IMR-90 (cell line): ENCODE data around the gene ZNF611. TPM values are rescaled to one million over a fixed set of nuclear protein-coding genes. Genes with fewer than 3 reads are reported as not detected.
"Not testable (repeated sequence)": the region's sequence is repeated elsewhere in the genome, so short reads cannot be mapped to it uniquely, and the experiment has no call there.

Experiments
- ATAC-seq: fragments of 200-7000 bp; cut with Tn5 transposase; 2 replicates; pipeline ENCODE4 v1.9.1; 2020; ENCODE audit warnings: low read depth, mild to moderate bottlenecking, moderate library complexity
- BruUV-seq: library from RNA; stranded (reverse); fragments of 400-500 nt; replicated peaks from 2 replicates; lab custom pipeline; 2021; lab: Mats Ljungman, UMichigan
- CTCF ChIA-PET: fragments of 300-600 bp; formaldehyde crosslinking; extraction: SDS; loops from one replicate; lab custom pipeline; 2021; ENCODE audit warnings: antibody characterized with exemption; lab: Yijun Ruan, JAX
- POLR2A ChIA-PET: fragments of 300-600 bp; sonication (Branson Sonifier 250); formaldehyde crosslinking; loops from one replicate; lab custom pipeline; 2022; ENCODE audit warnings: antibody characterized with exemption; ENCODE audit not compliant: unreplicated experiment; lab: Charles Lee
- DNase-seq: peaks from one replicate; pipeline ENCODE4 v3.0.0; 2013
- H2AFZ ChIP-seq: replicated peaks from 2 replicates; pipeline ENCODE3; 2013; ENCODE audit warnings: low read length, mild to moderate bottlenecking; ENCODE audit not compliant: poor library complexity
- H2AK5ac ChIP-seq: 2 replicates; pipeline ENCODE4 v1.6.1; 2013; ENCODE audit warnings: low read depth, low read length, inconsistent platforms
- H2AK9ac ChIP-seq: replicated peaks from 2 replicates; pipeline ENCODE3; 2013; ENCODE audit warnings: mild to moderate bottlenecking, low read depth, low read length, moderate library complexity; ENCODE audit not compliant: poor library complexity
- H2BK120ac ChIP-seq: 2 replicates; pipeline ENCODE4 v1.6.1; 2013; ENCODE audit warnings: low read depth, low read length, inconsistent platforms
- H2BK15ac ChIP-seq: 3 replicates; pipeline ENCODE4 v1.6.1; 2013; ENCODE audit warnings: low read depth, low read length, inconsistent platforms
- H2BK20ac ChIP-seq: 2 replicates; pipeline ENCODE4 v1.6.1; 2013; ENCODE audit warnings: low read depth, mild to moderate bottlenecking, inconsistent platforms, low read length, moderate library complexity
- H2BK5ac ChIP-seq: 2 replicates; pipeline ENCODE4 v1.6.1; 2013; ENCODE audit warnings: mild to moderate bottlenecking, low read depth, low read length, inconsistent platforms; ENCODE audit not compliant: poor library complexity, severe bottlenecking
- H3K14ac ChIP-seq: replicated peaks from 2 replicates; pipeline ENCODE4 v1.6.1; 2013; ENCODE audit warnings: low read depth, low read length, inconsistent platforms
- H3K18ac ChIP-seq: 2 replicates; pipeline ENCODE4 v1.6.1; 2013; ENCODE audit warnings: low read depth, low read length, control low read depth
- H3K23ac ChIP-seq: 2 replicates; pipeline ENCODE4 v1.6.1; 2013; ENCODE audit warnings: low read depth, low read length, inconsistent platforms
- H3K27ac ChIP-seq: 2 replicates; pipeline ENCODE4 v1.5.1; 2013; ENCODE audit warnings: mild to moderate bottlenecking, control low read depth, low read length; ENCODE audit not compliant: insufficient read depth
- H3K27me3 ChIP-seq: 2 replicates; pipeline ENCODE4 v1.6.1; 2013; ENCODE audit warnings: low read length; ENCODE audit not compliant: control insufficient read depth, insufficient read depth
- H3K36me3 ChIP-seq: 2 replicates; pipeline ENCODE4 v1.6.1; 2013; ENCODE audit warnings: low read length, mixed read lengths; ENCODE audit not compliant: control insufficient read depth, insufficient read depth
- H3K4ac ChIP-seq: 2 replicates; pipeline ENCODE4 v1.6.1; 2013; ENCODE audit warnings: low read depth, low read length, inconsistent platforms
- H3K4me1 ChIP-seq: 2 replicates; pipeline ENCODE4 v1.6.1; 2013; ENCODE audit warnings: low read length, mixed read lengths; ENCODE audit not compliant: control insufficient read depth, insufficient read depth
- H3K4me2 ChIP-seq: 2 replicates; pipeline ENCODE4 v1.6.1; 2013; ENCODE audit warnings: low read depth, mild to moderate bottlenecking, control low read depth, low read length, moderate library complexity
- H3K4me3 ChIP-seq: 2 replicates; pipeline ENCODE4 v1.5.1; 2013; ENCODE audit warnings: low read depth, mild to moderate bottlenecking, control low read depth, low read length, moderate library complexity; ENCODE audit not compliant: insufficient read depth
- H3K56ac ChIP-seq: 2 replicates; pipeline ENCODE4 v1.6.1; 2013; ENCODE audit warnings: low read length, inconsistent platforms; ENCODE audit not compliant: insufficient read depth; ENCODE audit errors: extremely low read depth
- H3K79me1 ChIP-seq, 2 experiments: 2 replicates each; pipeline ENCODE4 v1.6.1; 2013; ENCODE audit warnings: low read length in 2 of 2, inconsistent platforms in 1 of 2, low read depth in 1 of 2
- H3K9ac ChIP-seq: 2 replicates; pipeline ENCODE4 v1.6.1; 2013; ENCODE audit warnings: low read depth, low read length, control low read depth
- H3K9me1 ChIP-seq: 2 replicates; pipeline ENCODE4 v1.6.1; 2013; ENCODE audit warnings: low read length, inconsistent platforms; ENCODE audit not compliant: insufficient read depth
- H3K9me3 ChIP-seq: 2 replicates; pipeline ENCODE4 v1.6.1; 2013; ENCODE audit warnings: low read length; ENCODE audit not compliant: control insufficient read depth, insufficient read depth
- H4K20me1 ChIP-seq: 2 replicates; pipeline ENCODE4 v1.6.1; 2013; ENCODE audit warnings: low read length, inconsistent platforms; ENCODE audit not compliant: insufficient read depth
- H4K5ac ChIP-seq: 2 replicates; pipeline ENCODE4 v1.6.1; 2013; ENCODE audit warnings: mild to moderate bottlenecking, low read depth, low read length, control low read depth
- H4K8ac ChIP-seq, 2 experiments: 2 replicates each; pipeline ENCODE4 v1.6.1; 2013; ENCODE audit warnings: low read depth in 2 of 2, low read length in 2 of 2, control low read depth in 1 of 2, inconsistent platforms in 1 of 2
- H4K91ac ChIP-seq: 2 replicates; pipeline ENCODE4 v1.6.1; 2013; ENCODE audit warnings: low read depth, low read length, inconsistent platforms; ENCODE audit not compliant: insufficient read depth
- MAFK ChIP-seq: IDR thresholded peaks from 2 replicates; pipeline ENCODE4 v1.6.1; 2012; ENCODE audit warnings: low read depth, low read length, improper control_type of control experiment
- SMC3 ChIP-seq: fragments of 150-350 bp; IDR thresholded peaks from 2 replicates; pipeline ENCODE4 v1.6.1; 2016; ENCODE audit warnings: low read depth, mild to moderate bottlenecking, antibody characterized with exemption, low read length, moderate library complexity
- WGBS, 2 experiments: methylation state at CpG; one replicate each; pipeline versions ENCODE4 v1.1.5 to v1.1.7; 2013; ENCODE audit warnings: missing lambda C conversion rate in 2 of 2; ENCODE audit not compliant: insufficient read length in 1 of 2; ENCODE audit errors: extremely low coverage in 2 of 2; 5-methylcytosine and 5-hydroxymethylcytosine counted together
- dilution Hi-C: fragments of 300-500 bp; cut with HindIII; formaldehyde crosslinking; loops from one replicate; pipeline ENCODE4 v1.14.3; 2018; ENCODE audit warnings: low sequenced_read_pairs; ENCODE audit not compliant: unreplicated experiment
- in situ Hi-C: fragments of 300-500 bp; cut with MboI; formaldehyde crosslinking; loops from 3 replicates; pipeline ENCODE4 v1.14.3; 2019; ENCODE audit warnings: low sequenced_read_pairs, inconsistent platforms, mixed read lengths
- intact Hi-C: fragments of 100-400 bp; cut with micrococcal nuclease; formaldehyde crosslinking; loops from 2 replicates; pipeline ENCODE4 v1.10.0; 2022
- polyA plus RNA-seq, 3 experiments: library from polyadenylated mRNA; depleted of rRNA; stranded (reverse); fragments of >200 nt; gene quantifications; 2 replicates each; pipeline ENCODE4 v1.2.3, GENCODE V29; 2012; ENCODE audit warnings: low replicate concordance in 1 of 3
- total RNA-seq: library from RNA; depleted of rRNA; stranded (reverse); fragments of >200 nt; gene quantifications from 2 replicates; pipeline ENCODE4 v1.2.3, GENCODE V29; 2012

Gene ZNF611
- total and polyA plus RNA-seq, 2 of the 4 experiments (the other 2 are of a cell fraction) = 3.8 to 8.8 TPM

DNA sequence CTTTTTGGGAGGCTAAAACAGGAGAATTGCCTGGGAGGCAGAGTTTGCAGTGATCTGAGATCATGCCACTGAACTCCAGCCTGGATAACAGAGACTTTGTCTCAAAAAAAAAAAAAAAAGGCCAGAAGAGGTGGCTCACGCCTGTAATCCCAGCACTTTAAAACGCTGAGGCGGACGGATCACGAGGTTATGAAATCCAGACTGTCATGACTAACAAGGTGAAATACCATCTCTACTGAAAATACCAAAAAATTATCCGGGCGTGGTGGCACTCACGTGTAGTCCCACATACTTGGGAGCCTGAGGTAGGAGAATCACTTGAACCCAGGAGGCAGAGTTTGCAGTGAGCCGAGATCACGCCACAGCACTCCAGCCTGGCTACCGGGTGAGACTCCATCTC, 39.9 kb downstream of the ZNF611 start:
- H3K18ac ChIP-seq = no peak overlapping the region
- H4K5ac ChIP-seq = no peak overlapping the region
- H3K4ac ChIP-seq = no peak overlapping the region
- H4K8ac ChIP-seq = no peak overlapping the region
- BruUV-seq = no TSS peak
- H4K91ac ChIP-seq = no peak overlapping the region
- H2BK120ac ChIP-seq = no peak overlapping the region
- no peak overlapping the region for H3K56ac ChIP-seq
- H3K23ac ChIP-seq = no peak overlapping the region
- no peak for DNase-seq
- H2AK9ac ChIP-seq = no peak overlapping the region
- no peaks in the 10 kb centered on the region for H3K9me3 ChIP-seq
- peaks cover 0 to 5% of the 10 kb centered on the region in 2 experiments; a peak in 2 of 4 replicates for H3K79me1 ChIP-seq
- H3K36me3 ChIP-seq = no peaks in the 10 kb centered on the region
- no peak overlapping the region for H2AK5ac ChIP-seq
- no peak overlapping the region for H2BK5ac ChIP-seq
- no peaks in the 10 kb centered on the region for H3K27me3 ChIP-seq
- ChIA-PET CTCF (no interaction called here), POLR2A (no interaction called here)
- H2AFZ ChIP-seq = no peak overlapping the region
- H3K9ac ChIP-seq = no peak overlapping the region
- TF ChIP-seq SMC3 (no peak), MAFK (peak; percentile 24; the same call in 1 of the 2 replicates)
- 80% methylated on average over 1 of the region's 11 CpGs; no CpG with 5 or more reads in 1 of the 2 experiments for WGBS, 2 experiments
- H3K9me1 ChIP-seq = no peaks in the 10 kb centered on the region
- intact Hi-C loops (loop anchor here (5.0 kb wide), 1 partner anchor 37 kb away; no protein-coding TSS in a partner anchor), in situ Hi-C loops (no loop called here), dilution Hi-C loops (no loop called here)
- no peak overlapping the region for H3K27ac ChIP-seq
- H3K4me2 ChIP-seq = no peak overlapping the region
- no peak overlapping the region for H2BK20ac ChIP-seq
- no peak overlapping the region for H3K14ac ChIP-seq
- no peak for ATAC-seq
- H3K4me3 ChIP-seq = no peak overlapping the region
- H3K4me1 ChIP-seq = peaks cover 5% of the 10 kb centered on the region
- no peaks in the 10 kb centered on the region for H4K20me1 ChIP-seq
- no peak overlapping the region for H2BK15ac ChIP-seq

DNA sequence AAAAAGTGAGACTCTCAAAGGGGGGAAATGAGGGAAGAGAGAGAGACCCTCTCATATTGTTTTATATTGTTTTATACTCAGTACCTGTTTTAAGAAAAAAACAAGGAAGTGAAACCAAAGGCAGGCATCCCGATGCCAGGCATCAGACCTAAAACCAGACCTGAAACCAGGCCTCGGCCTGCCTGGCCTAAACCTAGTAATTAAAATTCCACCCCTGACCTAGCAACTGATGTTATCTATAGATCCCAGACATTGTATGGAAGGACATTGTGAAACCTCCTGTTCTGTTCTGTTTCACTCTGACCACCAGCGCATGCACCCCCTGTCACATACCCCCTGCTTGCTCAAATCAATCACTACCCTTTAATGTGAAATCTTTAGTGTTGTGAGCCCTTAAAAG, 40.6 kb downstream of the ZNF611 start:
- H3K79me1 ChIP-seq, H4K5ac ChIP-seq, H3K27me3 ChIP-seq, H3K27ac ChIP-seq, H2BK15ac ChIP-seq, H4K91ac ChIP-seq, H2BK120ac ChIP-seq, H4K20me1 ChIP-seq, H3K14ac ChIP-seq, H3K4me2 ChIP-seq, H2AK9ac ChIP-seq, DNase-seq, H3K9me3 ChIP-seq, H4K8ac ChIP-seq, BruUV-seq, H2AK5ac ChIP-seq, ATAC-seq, POLR2A ChIA-PET, dilution Hi-C loops, CTCF ChIA-PET, H3K36me3 ChIP-seq, H3K56ac ChIP-seq, H3K18ac ChIP-seq, H3K9ac ChIP-seq, H3K9me1 ChIP-seq, H3K4me3 ChIP-seq, in situ Hi-C loops, H2AFZ ChIP-seq, H3K4me1 ChIP-seq, H2BK20ac ChIP-seq, H2BK5ac ChIP-seq, H3K23ac ChIP-seq, H3K4ac ChIP-seq: not testable (repeated sequence)
- intact Hi-C loops = loop anchor here (5.0 kb wide), 1 partner anchor 38 kb away; no protein-coding TSS in a partner anchor
- WGBS, 2 experiments = 40% methylated on average over 1 of the region's 3 CpGs; no CpG with 5 or more reads in 1 of the 2 experiments
